ENCODE measurements around the gene MAP1S. TPM values are rescaled to one million over a fixed set of nuclear protein-coding genes. Genes with fewer than 3 reads are reported as not detected.

MAP1S gene
- total RNA-seq, 1 donor from 2014 or later, result 111 TPM

DNA sequence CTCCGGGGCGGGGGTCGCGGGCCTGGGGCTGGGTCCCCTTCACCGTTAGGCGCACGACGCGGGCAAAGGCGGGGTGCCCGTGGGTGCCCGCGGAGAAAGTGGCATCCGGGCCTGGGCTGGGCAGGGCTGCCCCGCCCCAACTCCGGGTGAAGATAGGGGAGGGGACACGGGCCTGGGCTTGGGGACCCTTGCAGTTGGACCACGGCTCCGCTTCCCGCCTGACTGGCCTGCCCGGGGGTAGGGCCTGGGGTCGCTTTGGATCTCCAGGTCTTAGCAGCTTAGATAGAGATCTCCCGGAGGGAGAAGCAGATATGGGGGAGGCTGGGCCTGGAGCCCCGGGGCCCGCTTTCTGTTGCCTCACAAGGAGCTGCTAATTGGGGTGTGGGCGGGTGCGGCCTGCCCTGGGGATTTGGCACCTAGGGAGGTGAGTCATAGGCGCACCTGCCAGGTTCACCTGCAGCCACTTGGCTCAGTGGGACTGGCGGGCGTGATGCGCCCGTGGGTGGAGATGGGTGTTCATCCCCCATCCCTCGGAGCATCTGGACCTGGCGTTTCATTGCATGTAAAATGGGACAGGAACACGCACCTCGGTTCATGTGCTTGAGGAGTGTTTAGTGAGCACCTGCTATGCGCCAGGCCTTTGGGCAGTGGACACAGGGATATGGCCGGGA lies 585 bp downstream of the MAP1S start:
- TF ChIP-seq, protein P1, sequence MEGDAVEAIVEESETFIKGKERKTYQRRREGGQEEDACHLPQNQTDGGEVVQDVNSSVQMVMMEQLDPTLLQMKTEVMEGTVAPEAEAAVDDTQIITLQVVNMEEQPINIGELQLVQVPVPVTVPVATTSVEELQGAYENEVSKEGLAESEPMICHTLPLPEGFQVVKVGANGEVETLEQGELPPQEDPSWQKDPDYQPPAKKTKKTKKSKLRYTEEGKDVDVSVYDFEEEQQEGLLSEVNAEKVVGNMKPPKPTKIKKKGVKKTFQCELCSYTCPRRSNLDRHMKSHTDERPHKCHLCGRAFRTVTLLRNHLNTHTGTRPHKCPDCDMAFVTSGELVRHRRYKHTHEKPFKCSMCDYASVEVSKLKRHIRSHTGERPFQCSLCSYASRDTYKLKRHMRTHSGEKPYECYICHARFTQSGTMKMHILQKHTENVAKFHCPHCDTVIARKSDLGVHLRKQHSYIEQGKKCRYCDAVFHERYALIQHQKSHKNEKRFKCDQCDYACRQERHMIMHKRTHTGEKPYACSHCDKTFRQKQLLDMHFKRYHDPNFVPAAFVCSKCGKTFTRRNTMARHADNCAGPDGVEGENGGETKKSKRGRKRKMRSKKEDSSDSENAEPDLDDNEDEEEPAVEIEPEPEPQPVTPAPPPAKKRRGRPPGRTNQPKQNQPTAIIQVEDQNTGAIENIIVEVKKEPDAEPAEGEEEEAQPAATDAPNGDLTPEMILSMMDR (IDR thresholded peaks at IDR 0.05), result no peak
- Histone ChIP-seq H3K27ac (peak overlapping the region; percentile 22 to 50), H3K9me3 (no peaks in the 10 kb centered on the region), H3K4me1 (peaks cover 12 to 38% of the 10 kb centered on the region in 2 donors), H3K4me3 (peak overlapping the region; percentile 86 to 99), H3K27me3 (no peaks in the 10 kb centered on the region), H3K36me3 (peaks cover 9 to 22% of the 10 kb centered on the region in 2 donors)
- DNase-seq (ENCODE audit: low spot score in 2 of 2), result no peak
- intact Hi-C loops (cut with DNase I), result loop anchor here (5.0 to 10.0 kb wide), 2 partner anchors 63 to 135 kb away; partner anchors contain the start of gene RPL18A

DNA sequence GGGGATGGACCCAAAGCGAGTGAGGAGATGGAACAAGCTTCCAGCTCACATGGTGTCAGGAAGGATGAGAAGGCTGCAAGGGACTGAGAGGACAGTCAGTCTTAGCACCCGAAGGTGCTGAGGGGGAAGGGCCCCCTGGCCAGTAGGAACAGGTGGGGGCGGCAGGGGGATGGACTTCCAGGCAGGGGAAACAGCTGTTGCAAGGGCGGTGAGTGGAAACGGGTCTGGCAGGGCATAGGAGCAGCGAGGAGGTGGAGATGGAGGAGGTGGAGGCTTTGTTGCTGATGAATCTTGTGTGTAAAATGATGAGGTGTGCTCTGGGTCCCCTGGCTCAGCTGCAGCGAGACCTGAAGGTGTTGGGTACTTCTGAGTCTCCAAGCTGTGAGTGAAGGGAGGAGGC lies 1.2 kb downstream of the MAP1S start:
- intact Hi-C loops (cut with DNase I), result no loop called here

DNA sequence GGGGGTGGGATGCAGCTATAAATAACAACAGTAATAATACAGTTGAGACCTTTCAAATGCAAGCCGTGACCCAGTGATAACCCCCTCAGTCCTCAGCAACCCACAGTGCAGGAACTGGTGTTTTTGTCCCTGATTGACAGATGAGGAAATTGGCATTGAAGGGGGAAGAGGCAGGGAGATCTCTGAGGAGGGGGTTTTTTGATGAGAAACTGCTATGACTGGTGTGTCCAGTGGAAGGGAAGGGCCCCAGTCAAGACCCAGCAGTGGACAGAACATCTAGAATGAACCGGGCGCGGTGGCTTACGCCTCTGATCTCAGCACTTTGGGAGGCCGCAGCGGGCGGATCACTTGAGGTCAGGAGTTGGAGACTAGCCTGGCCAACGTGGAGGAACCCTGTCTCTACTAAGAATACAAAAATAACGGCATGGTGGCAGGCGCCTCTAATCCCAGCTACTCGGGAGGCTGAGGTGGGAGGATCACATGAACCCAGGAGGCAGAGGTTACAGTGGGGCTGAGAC lies 1.9 kb downstream of the MAP1S start:
- TF ChIP-seq, protein P1 (IDR thresholded peaks at IDR 0.05), result no peak
- DNase-seq (ENCODE audit: low spot score in 2 of 2), result no peak
- Histone ChIP-seq H3K27me3 (no peaks in the 10 kb centered on the region), H3K4me1 (peaks cover 12 to 38% of the 10 kb centered on the region in 2 donors), H3K4me3 (peak overlapping the region in 1 of 2 donors; percentile 86), H3K36me3 (peaks cover 20 to 35% of the 10 kb centered on the region in 2 donors), H3K9me3 (no peaks in the 10 kb centered on the region), H3K27ac (no peak overlapping the region)
- intact Hi-C loops (cut with DNase I), result no loop called here

More for the DNA sequence above, 1.2 kb downstream of the MAP1S start:
- TF ChIP-seq, protein P1 (IDR thresholded peaks at IDR 0.05), result no peak
- Histone ChIP-seq H3K27ac (no peak overlapping the region), H3K9me3 (no peaks in the 10 kb centered on the region), H3K4me3 (peak overlapping the region; percentile 86 to 99), H3K36me3 (peaks cover 13 to 28% of the 10 kb centered on the region in 2 donors), H3K4me1 (peaks cover 12 to 38% of the 10 kb centered on the region in 2 donors), H3K27me3 (no peaks in the 10 kb centered on the region)
- no peak for DNase-seq (ENCODE audit: low spot score in 2 of 2)

DNA sequence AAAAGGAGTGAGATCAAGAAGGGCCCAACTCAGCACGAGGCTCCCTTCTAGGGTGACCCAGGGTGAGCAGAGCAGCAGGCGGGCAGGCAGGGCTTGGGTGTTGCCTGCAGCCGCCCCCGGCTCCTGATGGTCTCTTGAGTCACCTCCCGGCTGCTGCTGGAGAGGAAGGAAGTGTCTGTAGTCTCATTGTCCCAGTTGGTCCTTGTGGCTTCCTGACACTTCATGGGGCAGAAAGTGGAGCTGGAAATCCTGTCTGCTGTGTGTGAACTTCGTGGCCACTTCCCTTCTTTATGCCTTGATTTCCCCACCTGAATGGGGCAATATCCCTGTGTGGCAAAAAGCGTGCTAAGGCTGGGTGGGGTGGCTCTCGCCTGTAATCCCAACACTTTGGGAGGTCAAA lies 2.5 kb downstream of the MAP1S start:
- Histone ChIP-seq H3K4me1 (peaks cover 12 to 38% of the 10 kb centered on the region in 2 donors), H3K27ac (no peak overlapping the region), H3K27me3 (no peaks in the 10 kb centered on the region), H3K36me3 (peaks cover 27 to 42% of the 10 kb centered on the region in 2 donors), H3K4me3 (peak overlapping the region in 1 of 2 donors; percentile 86), H3K9me3 (no peaks in the 10 kb centered on the region)
- TF ChIP-seq, protein P1 (IDR thresholded peaks at IDR 0.05), result no peak
- DNase-seq (ENCODE audit: low spot score in 2 of 2), result peak; percentile 25 to 72
- intact Hi-C loops (cut with DNase I), result no loop called here

DNA sequence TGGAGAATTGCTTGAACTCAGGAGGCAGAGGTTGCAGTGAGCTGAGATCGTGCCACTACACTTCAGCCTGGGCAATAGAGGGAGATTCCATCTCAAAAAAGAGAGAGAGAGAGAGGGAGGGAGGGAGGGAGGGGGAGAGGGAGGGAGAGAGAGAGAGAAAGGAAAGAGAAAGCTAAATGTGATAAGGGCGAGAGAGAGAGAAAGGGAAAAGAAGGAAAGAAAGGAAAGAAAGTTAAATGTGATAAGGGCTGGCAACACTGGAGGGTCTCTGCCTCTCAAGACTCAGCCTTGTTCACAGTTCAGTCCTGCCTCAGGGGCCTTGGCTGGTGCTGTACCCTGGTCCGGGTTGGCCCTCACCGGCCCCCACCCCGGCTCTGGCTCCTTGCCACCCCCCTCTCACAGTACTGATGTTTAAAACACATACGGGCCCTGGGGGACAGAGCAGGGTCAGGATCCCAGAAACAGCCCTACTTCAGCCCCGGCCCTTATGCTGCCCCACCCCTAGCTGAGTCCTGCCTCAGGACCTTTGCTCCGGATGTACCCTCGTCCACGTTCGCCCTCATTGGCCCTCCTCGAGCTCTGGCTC lies 3.5 kb downstream of the MAP1S start:
- TF ChIP-seq, protein P1 (IDR thresholded peaks at IDR 0.05), result no peak

More for the DNA sequence above, 3.5 kb downstream of the MAP1S start:
- no peak for DNase-seq (ENCODE audit: low spot score in 2 of 2)
- Histone ChIP-seq H3K9me3 (no peaks in the 10 kb centered on the region), H3K4me3 (no peak overlapping the region), H3K36me3 (peaks cover 36 to 51% of the 10 kb centered on the region in 2 donors), H3K4me1 (peaks cover 9 to 34% of the 10 kb centered on the region in 2 donors), H3K27me3 (no peaks in the 10 kb centered on the region), H3K27ac (no peak overlapping the region)
- intact Hi-C loops (cut with DNase I), result no loop called here

Data from ascending aorta (tissue), 2 donors.